ENCODE results near the gene GCK. TPM values are rescaled to one million over a fixed set of nuclear protein-coding genes. Genes with fewer than 3 reads are reported as not detected.

Gene GCK
- total and polyA plus RNA-seq, 2 donors (not counting 3 experiments of a cell fraction or from before 2014, with no cell fraction given), result 0.17 to 0.51 TPM

- H4K20me1 ChIP-seq (replicated peaks; ENCODE audit: control insufficient read depth, extremely low read depth, insufficient read depth, low read length), result no peaks in the 10 kb centered on the region
- no peaks in the 10 kb centered on the region for H3K79me2 ChIP-seq (ENCODE audit: control insufficient read depth, insufficient read depth, low read length)
- H3K4me3 ChIP-seq (replicated peaks in 1 of 3; ENCODE audit: insufficient read depth in 1 of 3, low read depth in 1 of 3, low read length in 3 of 3), result no peak overlapping the region
- FAIRE-seq (no peak), DNase-seq (ENCODE audit: low read depth, low spot score) (no peak)
- H3K27ac ChIP-seq (ENCODE audit: insufficient read depth, low read depth, low read length), result no peak overlapping the region
- H3K9me1 ChIP-seq (replicated peaks; ENCODE audit: control insufficient read depth, extremely low read depth, insufficient read depth, low read length), result no peaks in the 10 kb centered on the region
- intact Hi-C loops (cut with micrococcal nuclease) (no loop called here), dilution Hi-C loops (cut with MboI; ENCODE audit: extremely low pct_ligation_motif_present, low sequenced_read_pairs) (no loop called here)
- ChIA-PET CTCF (no interaction called here), POLR2A (no interaction called here)
- H3K9ac ChIP-seq (replicated peaks; ENCODE audit: extremely low read depth, insufficient read depth, low read length), result no peak overlapping the region
- H3K4me2 ChIP-seq (ENCODE audit: insufficient read depth, low read length), result no peak overlapping the region
- H3K4me1 ChIP-seq (ENCODE audit: control insufficient read depth, extremely low read depth, insufficient read depth, low read length), result no peaks in the 10 kb centered on the region
- peaks cover 15 to 50% of the 10 kb centered on the region in 2 experiments for H3K36me3 ChIP-seq (ENCODE audit: control insufficient read depth in 2 of 2, extremely low read depth in 1 of 2, insufficient read depth in 2 of 2, low read length in 2 of 2)
- TF ChIP-seq GATA2 (IDR thresholded peaks at IDR 0.05; ENCODE audit: insufficient read depth, insufficient read length, low read depth, low read length) (no peak), MYC (IDR thresholded peaks at IDR 0.05; ENCODE audit: low read depth, low read length) (no peak)
- no peak overlapping the region for H2AFZ ChIP-seq (ENCODE audit: low read depth, low read length)
- H3K9me3 ChIP-seq (replicated peaks; ENCODE audit: control insufficient read depth, insufficient read depth, low read length), result no peaks in the 10 kb centered on the region
- no TSS peak for BruUV-seq (replicated peaks)
- no peaks in the 10 kb centered on the region for H3K27me3 ChIP-seq (ENCODE audit: control insufficient read depth in 2 of 2, insufficient read depth in 2 of 2, low read length in 2 of 2)
Measured at GRCh38 chr7:44212018-44212417, 22.8 kb upstream of the GCK start.

- Histone ChIP-seq H3K27ac (ENCODE audit: insufficient read depth, low read depth, low read length) (no peak overlapping the region), H3K9ac (replicated peaks; ENCODE audit: extremely low read depth, insufficient read depth, low read length) (no peak overlapping the region), H4K20me1 (replicated peaks; ENCODE audit: control insufficient read depth, extremely low read depth, insufficient read depth, low read length) (no peaks in the 10 kb centered on the region), H3K36me3 (ENCODE audit: control insufficient read depth in 2 of 2, extremely low read depth in 1 of 2, insufficient read depth in 2 of 2, low read length in 2 of 2) (peaks cover 18 to 55% of the 10 kb centered on the region in 2 experiments), H3K9me3 (replicated peaks; ENCODE audit: control insufficient read depth, insufficient read depth, low read length) (no peaks in the 10 kb centered on the region), H3K79me2 (ENCODE audit: control insufficient read depth, insufficient read depth, low read length) (no peaks in the 10 kb centered on the region), H3K27me3 (ENCODE audit: control insufficient read depth in 2 of 2, insufficient read depth in 2 of 2, low read length in 2 of 2) (no peaks in the 10 kb centered on the region), H3K4me3 (replicated peaks in 1 of 3; ENCODE audit: insufficient read depth in 1 of 3, low read depth in 1 of 3, low read length in 3 of 3) (no peak overlapping the region), H3K4me2 (ENCODE audit: insufficient read depth, low read length) (no peak overlapping the region), H2AFZ (ENCODE audit: low read depth, low read length) (no peak overlapping the region), H3K4me1 (ENCODE audit: control insufficient read depth, extremely low read depth, insufficient read depth, low read length) (no peaks in the 10 kb centered on the region), H3K9me1 (replicated peaks; ENCODE audit: control insufficient read depth, extremely low read depth, insufficient read depth, low read length) (no peaks in the 10 kb centered on the region)
- ChIA-PET CTCF (no interaction called here), POLR2A (no interaction called here)
- intact Hi-C loops (cut with micrococcal nuclease), result no loop called here
- no TSS peak for BruUV-seq (replicated peaks)
- dilution Hi-C loops (cut with MboI; ENCODE audit: extremely low pct_ligation_motif_present, low sequenced_read_pairs), result no loop called here
- DNase-seq (ENCODE audit: low read depth, low spot score), result no peak
- FAIRE-seq, result no peak
- TF ChIP-seq FOS (IDR thresholded peaks at IDR 0.05; ENCODE audit: borderline replicate concordance, insufficient read depth, low read length) (no peak), POLR2AphosphoS5 (IDR thresholded peaks at IDR 0.05; ENCODE audit: insufficient read depth, low read depth, low read length) (no peak), POLR2A (IDR thresholded peaks at IDR 0.05; ENCODE audit: low read depth, low read length) (no peak), MYC (IDR thresholded peaks at IDR 0.05; ENCODE audit: low read depth, low read length) (no peak), EZH2 (IDR thresholded peaks at IDR 0.05; ENCODE audit: borderline replicate concordance, low read depth, low read length, severe bottlenecking) (no peak), JUN (IDR thresholded peaks at IDR 0.05; ENCODE audit: borderline replicate concordance, insufficient read depth, insufficient read length, low read depth) (no peak), GATA2 (IDR thresholded peaks at IDR 0.05; ENCODE audit: insufficient read depth, insufficient read length, low read depth, low read length) (no peak)
- TF ChIP-seq, protein P1, sequence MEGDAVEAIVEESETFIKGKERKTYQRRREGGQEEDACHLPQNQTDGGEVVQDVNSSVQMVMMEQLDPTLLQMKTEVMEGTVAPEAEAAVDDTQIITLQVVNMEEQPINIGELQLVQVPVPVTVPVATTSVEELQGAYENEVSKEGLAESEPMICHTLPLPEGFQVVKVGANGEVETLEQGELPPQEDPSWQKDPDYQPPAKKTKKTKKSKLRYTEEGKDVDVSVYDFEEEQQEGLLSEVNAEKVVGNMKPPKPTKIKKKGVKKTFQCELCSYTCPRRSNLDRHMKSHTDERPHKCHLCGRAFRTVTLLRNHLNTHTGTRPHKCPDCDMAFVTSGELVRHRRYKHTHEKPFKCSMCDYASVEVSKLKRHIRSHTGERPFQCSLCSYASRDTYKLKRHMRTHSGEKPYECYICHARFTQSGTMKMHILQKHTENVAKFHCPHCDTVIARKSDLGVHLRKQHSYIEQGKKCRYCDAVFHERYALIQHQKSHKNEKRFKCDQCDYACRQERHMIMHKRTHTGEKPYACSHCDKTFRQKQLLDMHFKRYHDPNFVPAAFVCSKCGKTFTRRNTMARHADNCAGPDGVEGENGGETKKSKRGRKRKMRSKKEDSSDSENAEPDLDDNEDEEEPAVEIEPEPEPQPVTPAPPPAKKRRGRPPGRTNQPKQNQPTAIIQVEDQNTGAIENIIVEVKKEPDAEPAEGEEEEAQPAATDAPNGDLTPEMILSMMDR (IDR thresholded peaks at IDR 0.05; ENCODE audit: extremely low read depth in 1 of 2, insufficient read depth in 1 of 2, low read depth in 1 of 2, low read length in 2 of 2), result no peak
Measured at GRCh38 chr7:44211126-44211675, 22.0 kb upstream of the GCK start.
